A204.1 (cell line): ENCODE data around the gene AKAP13.

Experiments
- FAIRE-seq: peaks from 2 replicates; lab custom pipeline; 2012; peaks lifted over from hg19 to GRCh38; lab: Jason Lieb, UNC

AKAP13 gene

DNA sequence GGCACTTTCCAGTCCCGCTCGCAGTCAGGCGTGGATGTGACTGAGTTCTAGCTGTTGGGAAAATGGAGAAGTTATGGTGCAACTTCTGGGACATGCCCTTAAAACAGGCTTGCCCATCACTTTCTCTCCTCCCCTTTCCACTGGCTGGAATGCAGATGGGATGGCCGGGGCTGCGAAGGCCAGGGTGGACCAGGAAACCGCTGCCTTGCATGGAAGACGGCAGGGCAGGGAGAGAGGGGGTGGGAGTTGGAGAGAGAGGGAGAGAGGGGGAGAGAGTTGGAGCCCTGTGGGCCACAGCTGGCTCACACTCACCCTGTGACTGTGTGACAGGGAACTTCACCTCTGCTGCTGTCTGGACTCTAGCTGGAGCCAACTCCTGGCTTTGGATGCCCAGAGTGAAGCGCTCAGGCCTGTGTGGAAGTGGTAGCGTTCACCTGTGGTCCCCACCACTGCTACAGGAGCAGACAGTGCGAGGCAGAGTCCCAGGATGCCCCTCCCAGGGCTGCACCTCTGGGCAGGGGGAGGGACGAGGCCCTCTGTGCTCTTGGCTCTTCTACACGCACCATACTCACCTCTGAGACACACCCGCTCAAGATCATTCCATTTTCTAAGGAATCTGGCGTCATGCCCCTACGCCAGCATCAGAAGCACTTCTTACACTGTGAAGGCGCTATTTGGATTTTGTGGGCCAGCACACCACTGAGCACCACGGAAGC, 377.7 kb downstream of the AKAP13 start:
- no peak for FAIRE-seq

DNA sequence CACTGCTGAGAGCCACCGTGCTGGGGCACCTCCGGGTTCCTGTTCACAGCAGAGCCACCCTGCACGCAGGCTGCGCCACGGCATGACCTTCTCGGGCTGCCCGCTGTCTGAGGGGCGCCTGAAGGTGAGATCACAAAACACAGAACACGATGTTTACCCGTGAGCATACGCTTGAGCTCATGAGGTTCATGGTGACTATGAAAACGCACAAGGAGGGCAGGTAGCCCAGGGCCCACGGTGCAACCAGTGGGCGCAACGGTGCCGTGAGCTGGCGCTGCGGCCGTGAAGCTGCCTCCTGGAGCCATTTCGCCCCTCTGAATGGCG, 378.2 kb downstream of the AKAP13 start:
- no peak for FAIRE-seq

DNA sequence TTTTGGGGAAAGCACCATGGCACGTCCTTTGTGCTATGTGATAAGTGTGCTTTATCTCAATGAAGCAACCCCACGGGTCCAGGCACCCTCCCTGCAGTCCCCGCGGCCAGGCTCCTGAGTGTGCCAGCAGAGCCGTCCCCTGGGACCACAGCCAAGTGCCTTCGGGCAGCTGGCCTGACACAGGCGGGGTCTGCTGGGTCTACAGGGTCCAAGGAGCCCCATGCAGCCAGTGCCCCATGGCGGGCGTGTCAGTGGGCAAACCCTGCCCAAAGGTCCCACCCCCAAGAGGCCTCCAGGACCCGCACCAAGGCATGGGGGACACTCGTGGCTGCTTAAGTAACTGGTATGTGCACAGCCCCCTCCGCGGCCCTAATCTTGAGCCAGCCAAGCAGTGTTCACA, 379.0 kb downstream of the AKAP13 start:
- FAIRE-seq: no peak

DNA sequence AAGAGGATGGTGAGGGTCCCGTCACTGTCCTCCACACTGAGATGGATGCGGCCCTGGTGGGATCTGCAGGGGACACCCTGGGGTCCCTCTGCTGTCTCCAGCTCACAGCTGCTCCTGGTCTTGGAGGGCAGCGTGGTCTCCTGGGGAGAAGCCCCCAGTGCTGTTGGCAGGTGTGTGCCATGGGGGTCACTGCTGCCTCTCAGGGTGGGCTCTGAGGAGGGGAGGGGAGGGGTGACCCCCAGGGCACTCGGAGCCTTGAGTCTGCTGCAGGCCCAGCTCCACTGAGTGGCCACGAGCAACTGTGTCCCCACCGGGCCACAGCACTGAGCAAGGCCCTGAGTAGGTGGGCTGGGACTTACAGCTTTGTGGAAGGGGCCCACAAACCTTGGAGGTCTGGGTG, 379.6 kb downstream of the AKAP13 start:
- no peak for FAIRE-seq

DNA sequence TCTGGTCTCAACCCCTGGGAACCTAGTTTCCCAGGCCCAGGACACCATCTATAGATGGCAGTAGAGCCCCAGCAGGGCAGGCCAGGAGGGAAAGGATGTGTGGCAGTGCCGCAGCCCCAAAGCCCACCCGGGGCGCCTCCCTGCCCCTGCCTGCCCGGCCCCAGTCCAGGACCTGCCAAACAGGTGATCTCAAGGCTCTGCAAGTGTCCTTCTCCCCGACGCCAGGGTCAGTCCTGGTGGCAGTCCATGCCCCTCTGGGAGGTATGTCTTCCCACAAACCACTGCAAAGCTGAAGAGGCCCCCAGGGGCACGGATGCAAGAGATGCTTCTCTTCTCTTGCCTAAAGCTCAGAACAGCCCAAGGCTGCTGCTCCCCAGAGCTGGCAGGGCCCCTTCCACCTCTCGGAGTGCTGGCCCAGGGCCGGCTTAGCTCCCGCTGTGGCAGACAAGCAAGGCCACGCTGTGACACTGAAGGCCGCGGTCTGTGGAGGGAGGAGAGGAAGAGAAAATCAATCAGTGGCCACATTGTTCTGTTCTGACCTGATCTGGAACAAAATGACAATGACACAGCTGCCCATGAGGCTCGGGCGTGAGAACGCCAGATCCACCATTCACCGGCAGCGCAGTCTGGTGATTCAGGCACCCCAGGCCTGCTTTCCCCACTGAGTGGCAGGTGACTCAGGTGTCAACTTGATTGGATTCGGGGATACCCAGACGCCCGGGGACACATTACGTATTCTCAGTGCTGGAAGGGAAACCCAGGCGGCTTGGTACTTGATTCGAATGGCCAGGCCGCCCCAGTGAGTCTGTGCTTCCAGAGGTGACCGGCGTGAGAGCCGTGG, 380.3 kb downstream of the AKAP13 start:
- no peak for FAIRE-seq

DNA sequence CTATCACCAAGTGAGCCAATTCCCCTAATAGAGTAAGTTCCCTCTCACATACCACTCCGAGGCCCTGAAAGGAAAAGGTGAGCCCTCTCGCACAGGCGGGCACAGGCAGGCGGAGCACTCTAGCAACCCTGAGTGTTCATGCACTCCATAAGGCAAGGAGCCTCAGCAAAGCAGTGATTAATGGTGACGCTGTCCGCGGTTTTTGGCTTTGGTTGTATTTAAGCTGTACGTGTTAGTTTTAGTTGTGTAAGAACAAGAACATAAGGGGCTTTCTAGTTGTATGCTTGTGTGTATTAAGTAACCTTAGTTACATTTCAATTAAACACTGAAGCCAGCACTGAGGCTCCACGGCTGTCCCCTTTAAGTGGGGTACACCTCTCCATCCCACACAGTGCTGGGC, 381.2 kb downstream of the AKAP13 start:
- no peak for FAIRE-seq

DNA sequence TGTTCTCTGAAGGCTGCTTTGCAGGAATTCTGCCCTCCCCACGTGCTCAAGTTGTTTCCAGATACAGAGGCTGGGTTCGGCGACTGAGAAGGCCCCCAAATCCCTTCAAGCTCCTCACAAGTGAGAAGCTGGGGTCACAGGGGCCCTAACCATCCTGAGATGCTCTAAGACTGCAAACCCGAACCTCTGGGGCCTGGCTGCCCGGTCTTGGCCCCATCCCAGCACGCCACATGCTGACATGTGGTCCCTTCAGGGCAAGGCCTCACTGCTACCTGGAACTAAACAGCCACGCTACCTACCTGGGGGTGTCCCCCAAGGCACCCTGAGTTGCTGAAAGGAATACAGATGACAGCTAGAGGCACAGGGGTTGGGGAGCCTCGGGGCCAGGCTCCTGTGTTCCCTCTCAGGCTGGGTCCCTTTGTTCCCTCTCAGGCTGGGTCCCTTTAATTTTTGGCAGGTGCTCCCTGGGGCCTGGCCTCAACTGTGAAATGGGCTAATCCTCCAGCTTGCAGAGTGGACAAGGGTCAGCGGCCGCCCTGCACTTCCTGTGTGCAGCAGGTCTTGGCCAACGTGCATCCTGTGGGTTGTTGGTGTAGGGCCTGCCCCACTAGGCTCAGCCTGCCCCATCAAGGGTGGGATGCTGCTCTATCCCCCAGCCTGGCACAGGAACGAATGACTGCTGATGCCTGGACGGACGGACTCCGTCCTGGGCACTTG, 381.8 kb downstream of the AKAP13 start:
- no peak for FAIRE-seq

DNA sequence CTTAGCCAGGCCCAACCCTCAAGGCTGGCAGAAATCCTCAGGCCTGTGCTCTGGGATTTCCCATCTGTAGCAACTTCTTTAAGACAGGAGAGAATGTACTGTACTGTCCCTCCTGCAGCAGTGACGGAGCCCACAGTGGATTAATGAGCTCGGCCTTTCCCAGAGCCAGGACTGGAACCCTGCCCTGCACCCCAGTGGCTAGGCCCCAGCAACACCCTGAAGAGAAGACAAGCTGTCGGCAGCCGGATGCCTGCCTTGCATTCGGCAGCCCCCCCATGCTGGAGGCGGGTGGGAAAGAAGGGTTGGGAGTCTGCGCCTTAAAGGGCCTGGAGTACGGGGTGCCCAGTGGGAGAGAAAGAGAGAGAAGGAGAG, 382.3 kb downstream of the AKAP13 start:
- FAIRE-seq: no peak

DNA sequence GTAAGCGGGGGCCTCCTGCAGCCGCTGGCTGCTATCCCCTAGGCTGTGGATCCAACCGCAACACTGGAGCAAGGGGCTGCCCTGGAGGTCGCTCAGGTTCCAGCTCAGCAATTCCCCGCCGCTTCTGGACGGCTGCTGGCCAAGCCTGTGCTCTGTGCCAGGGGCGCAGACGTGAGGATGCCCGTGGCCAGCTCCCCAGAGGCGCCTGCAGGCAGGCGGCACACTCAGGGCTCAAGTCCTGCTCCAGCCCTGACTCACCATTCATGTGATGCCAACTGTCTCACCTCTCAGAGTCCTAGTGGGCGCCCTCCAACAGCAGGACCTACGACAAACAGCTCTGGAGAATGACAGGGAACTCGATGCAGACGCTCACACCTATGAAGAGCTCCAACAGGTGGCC, 382.8 kb downstream of the AKAP13 start:
- FAIRE-seq: no peak

DNA sequence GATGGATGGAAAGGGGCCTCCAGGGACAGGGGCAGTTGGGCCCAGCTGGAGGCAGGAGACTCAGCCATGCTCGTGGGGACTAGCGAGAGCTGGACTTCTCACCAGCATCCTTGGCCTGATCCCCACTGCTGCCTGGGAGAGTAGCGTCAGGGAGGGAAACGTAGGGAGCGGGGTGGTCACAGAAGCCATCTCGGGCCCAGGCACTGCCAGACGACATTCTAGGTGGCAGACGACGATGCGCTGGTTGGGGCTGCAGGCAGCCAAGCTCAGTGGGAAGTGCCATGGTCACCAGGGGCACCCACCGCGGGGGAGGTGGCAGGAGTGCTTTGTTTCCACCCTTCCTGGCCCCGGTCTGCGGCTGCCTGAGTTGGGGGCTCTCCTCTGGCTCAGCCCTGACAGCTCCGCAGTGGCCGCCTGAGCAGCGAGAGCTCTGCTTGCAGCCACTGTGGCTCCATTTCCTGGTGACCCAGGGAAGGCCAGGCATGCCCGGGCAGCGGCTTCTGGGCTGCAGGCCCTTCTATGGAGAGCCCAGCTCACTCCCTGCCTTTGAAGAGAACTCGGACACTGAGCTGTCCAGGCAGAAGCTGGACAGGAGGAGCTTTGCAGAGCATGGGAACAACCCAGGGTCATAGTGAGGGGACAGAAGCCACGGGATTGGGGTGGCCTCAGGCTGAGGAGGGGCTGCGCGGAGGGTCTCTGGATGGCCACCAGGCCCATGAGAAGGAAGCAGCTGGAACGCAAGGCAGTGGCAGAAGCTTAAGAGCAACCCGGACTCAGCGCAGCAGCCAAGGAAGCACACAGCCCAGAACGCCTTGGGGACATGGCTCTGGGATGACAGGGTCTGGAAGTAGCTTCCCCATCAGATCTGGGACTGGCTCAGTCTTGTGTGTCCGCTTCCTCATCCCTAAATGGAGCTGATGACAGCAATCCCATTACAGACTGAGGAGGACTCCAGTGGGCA, 383.6 kb downstream of the AKAP13 start:
- FAIRE-seq: no peak

DNA sequence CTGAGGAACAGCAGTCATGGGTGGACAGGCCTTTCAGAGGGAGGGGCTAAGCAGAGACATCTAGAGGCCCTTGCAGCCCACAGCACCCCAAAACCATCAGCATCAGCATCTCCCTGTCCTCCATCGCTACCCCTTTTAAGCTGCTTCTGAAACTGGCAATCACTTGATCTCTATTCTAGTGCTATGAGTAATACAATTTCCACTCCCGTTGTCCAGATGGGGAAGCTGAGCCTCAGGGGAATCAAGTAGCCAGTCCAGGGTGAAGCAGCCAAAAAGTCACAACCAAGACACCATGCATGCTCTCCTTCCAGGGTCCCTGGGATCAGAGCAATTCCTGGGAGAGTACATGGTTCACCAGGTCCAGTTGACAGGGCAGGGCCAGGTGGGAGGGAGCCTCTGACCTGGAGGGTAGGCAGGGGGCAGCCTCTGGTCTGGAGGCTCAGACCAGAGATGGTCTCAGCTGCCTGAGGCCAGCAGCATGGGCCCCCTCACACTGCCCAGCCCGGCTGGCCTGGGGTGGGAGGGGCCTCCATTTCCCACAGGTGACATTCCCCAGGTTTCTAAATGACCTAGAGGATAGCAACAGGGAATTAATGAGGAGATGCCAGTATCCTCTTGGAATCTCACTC, 384.4 kb downstream of the AKAP13 start:
- no peak for FAIRE-seq

DNA sequence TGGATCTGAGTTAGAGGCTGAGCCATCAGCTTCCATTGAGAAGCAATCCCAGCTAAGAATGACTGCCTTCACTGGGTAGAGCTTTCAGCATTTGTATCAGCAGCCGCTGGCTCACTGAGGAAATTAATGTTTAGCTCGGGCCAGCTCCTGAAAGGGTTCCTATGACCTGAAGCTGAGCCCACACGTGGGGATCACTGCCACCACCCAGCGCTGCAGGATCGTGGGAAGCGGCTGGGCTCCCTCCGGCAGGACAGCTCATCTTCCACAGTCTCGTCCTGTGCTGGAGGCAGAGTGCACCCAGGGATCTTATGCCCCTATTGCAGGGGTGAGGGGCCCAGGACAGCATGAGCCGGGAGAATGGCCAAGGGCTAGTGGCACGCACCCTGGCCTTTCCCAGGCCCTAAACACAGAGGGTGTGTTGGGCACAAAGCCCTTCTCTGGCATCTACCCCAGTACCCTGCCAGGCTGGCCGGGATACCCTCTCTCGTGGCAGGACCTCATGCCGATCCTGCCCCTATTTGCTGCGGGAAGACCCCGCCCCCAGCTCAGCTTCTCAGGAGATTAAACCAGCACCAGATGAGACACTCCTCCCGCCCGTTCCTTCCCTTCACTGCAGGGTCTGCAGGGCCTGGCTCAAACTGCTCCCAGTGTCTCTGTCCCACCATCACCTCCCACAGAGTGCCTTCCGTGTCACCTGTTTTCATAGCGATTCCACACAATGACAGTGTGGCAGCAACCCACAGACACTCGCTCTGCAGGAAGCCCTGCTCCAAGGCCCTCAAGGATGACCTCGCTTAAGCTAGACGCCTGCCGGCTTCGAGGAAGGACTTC, 385.8 kb downstream of the AKAP13 start:
- no peak for FAIRE-seq

DNA sequence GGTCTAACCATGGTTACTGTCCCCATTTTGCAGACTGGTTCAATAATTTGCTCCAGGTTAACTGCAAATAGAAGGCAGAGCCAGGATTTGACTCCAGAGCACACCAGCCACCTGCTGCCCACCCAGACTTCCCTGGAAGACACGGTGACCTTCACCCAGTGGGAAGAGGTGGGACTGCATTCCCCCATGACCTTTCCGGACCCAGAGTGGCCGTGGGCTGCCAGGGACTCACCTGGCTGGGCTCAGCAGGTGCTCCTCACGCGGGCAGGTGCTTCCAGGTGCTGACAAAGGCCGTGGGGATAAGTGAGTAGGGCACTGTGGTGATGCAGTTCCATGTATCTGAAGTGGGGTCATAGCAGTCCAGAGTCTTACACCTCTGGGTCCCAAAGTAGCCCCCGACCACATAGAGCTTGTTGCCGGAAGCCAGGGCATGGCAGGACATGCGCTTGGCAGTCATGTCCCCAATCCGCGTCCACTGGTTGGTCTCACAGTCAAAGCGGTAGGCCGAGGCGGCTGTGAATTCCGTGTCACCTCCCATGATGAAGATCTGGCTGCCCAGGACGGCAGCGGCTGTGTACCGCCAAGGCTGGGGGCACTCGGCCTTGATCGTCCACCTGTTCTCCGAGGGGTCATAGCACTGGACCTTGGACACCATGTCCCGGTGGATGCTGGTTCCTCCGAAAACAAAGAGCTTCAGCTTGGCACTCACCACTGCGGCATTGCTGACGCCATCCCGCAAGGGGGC, 387.6 kb downstream of the AKAP13 start:
- no peak for FAIRE-seq

DNA sequence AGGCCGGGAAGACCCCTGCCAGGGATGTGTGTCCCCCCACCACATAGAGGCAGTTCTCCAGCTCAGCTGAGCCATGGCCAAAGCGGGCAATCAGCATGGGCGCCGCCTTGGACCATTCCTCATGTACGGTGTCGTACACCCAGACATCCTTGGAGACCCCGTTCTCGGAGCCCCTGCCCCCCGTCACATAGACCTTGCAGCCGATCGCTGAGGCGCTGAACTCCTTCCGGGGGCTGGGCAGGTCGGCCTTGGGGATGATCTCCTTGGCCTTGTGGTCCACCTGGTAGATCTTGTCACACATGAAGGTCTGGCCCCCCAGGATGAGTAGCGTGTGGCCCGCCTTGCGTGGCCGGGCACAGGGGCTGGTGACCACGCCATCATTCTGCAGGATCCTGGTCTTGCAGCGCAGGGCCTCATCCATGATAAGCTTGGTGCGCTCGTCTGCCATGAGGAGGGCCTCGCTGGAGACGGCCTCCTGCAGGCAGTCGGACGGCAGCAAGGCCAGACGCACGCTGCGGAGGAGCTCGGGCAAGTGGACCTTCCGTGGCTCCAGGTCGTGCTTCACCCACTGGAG, 388.3 kb downstream of the AKAP13 start:
- FAIRE-seq: no peak

DNA sequence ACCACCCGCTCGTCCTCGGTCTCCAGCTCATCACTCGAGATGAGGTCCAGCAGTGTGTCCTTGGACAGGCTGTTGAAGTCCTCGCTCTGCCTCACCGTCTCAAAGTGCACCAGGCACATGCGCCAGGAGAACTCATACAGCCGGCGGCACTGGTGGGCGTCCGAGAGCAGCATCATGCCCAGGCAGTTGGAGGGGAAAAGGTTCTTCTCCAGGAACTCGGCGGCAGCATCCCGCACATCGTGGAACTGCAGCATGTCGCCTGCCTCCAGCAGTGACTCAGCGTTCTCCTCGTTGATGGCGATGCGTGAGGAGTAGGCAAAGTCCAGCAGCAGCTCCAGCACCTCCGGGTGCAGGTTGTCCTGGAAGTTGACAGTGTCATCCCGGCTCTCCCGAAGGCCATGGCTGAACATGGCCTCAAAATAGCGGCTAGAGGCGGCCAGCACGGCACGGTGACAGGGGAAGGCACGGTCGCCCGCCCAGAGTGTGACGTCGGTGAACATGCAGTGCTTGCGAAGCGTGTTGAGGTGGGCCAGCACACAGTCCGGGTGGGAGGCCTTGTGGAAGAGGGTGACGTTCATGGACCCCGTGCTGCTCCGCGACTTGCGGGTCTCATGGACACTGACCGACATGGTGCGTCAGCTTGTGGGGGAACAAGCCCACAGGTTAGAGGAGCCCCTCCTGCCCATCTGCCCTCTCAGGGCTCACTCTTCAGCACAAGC, 388.9 kb downstream of the AKAP13 start:
- no peak for FAIRE-seq

DNA sequence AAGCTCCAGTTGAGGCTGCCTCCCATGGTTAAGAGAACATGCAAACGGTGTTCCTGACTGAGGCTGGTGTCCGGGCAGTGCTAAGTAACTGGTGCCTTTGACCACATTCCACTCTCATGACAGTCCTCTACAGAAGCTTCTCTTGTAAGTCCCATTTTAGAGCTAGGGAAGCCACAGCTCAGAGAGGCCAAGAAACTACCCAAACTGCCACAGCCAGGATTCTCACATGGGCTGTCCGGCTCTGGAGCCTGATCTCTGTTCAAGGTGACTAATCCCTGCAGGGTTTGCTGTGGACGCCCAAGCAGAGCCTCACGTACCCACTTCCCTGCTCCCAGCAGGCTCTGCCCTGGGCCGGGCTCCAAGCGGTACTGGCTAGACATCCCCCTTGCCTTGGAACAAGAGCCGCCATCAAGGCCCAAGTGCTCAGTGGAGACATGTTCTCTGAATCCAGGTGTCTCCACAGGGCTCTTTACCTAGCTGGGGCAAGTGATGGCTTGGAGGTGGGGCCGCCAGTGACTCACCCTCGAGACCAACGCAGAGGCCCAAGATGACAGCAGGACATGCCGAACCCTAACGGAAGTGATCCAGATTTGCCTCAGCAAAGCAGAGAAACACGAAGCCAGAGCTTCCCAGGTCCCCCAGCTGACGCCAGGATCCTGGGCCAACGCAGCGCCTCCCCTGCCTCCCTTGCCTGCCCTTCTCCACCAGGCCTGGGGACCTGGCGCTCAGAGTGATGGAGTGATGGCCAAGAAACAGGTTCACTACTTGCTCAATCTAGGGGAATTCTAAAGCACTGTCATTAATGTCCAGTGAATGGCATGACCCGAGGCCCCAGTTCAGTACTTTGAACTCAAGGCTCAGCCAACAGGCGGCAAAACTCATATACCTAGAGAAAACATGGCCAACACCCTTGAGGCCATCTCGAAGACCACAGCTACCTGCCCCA, 390.0 kb downstream of the AKAP13 start:
- no peak for FAIRE-seq

DNA sequence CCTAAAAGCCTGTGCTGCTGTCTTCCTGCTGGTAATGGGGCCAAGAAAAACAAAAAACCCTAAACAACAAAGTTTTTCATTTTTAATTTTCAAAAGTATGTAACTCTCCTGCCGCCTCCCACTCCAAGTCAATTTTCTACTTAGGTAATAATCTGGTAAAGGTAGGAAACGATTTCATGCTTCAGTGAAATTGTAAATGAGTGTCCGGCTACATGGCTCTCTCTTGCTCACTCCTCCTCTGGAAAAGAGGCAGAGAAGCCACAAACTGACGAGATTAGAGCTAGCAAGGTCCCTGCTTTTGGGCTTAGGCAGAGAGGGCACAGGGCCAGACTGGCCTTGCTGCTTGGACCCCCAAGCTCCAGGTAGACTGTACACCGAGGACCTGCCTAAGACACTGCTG, 390.9 kb downstream of the AKAP13 start:
- FAIRE-seq: no peak
